K562 (cell line): ENCODE results near the gene CRYBA1. TPM values are rescaled to one million over a fixed set of nuclear protein-coding genes. Genes with fewer than 3 reads are reported as not detected.

Experiments used
- ATF4 ChIP-seq: fragments of 450-650 bp; formaldehyde crosslinking; IDR thresholded peaks from 2 replicates; pipeline ENCODE4 v1.4.0; 2022; ENCODE audit warnings: mild to moderate bottlenecking, moderate library complexity
- CC2D1A ChIP-seq: fragments of 450-650 bp; IDR thresholded peaks from 2 replicates; pipeline ENCODE4 v1.6.1; 2017; ENCODE audit warnings: mild to moderate bottlenecking
- CGGBP1 ChIP-seq: fragments of 250-450 bp; sonication (Bioruptor Pico); IDR thresholded peaks from 2 replicates; pipeline ENCODE4 v1.9.0; 2021; ENCODE audit warnings: mild to moderate bottlenecking
- CREB1 ChIP-seq, 2 experiments: sonication (generic) in 1 of 2; formaldehyde crosslinking in 1 of 2; IDR thresholded peaks; 2 replicates each; pipeline versions ENCODE4 v1.6.1 to v1.8.0; 2012 to 2022; ENCODE audit warnings: inconsistent platforms in 1 of 2, mild to moderate bottlenecking in 1 of 2, missing genetic modification reagents in 1 of 2, moderate library complexity in 1 of 2
- E2F4 ChIP-seq: sonication (generic); formaldehyde crosslinking; IDR thresholded peaks from 2 replicates; pipeline ENCODE4 v1.8.0; 2022; ENCODE audit warnings: mild to moderate bottlenecking, low read depth, missing genetic modification reagents
- ELF1 ChIP-seq: fragments of 200-800 bp; sonication (Bioruptor generic); IDR thresholded peaks from 2 replicates; pipeline ENCODE4 v1.6.1; 2016; ENCODE audit warnings: missing genetic modification characterization, missing compliant biosample characterization
- ERF ChIP-seq: fragments of 450-650 bp; formaldehyde crosslinking; IDR thresholded peaks from 2 replicates; pipeline ENCODE4 v1.4.0; 2020; ENCODE audit warnings: mild to moderate bottlenecking, mixed read lengths
- ETV1 ChIP-seq: fragments of 450-650 bp; conservative IDR thresholded peaks from 2 replicates; pipeline ENCODE4 v1.6.1; 2016; ENCODE audit warnings: missing genetic modification characterization, control low read depth, low read depth, missing compliant biosample characterization
- FOXA3 ChIP-seq, 2 experiments: fragments of 450-650 bp in 1 of 2; sonication (generic) in 1 of 2; formaldehyde crosslinking; IDR thresholded peaks in 1 of 2; conservative IDR thresholded peaks in 1 of 2; 2 replicates each; pipeline versions ENCODE4 v1.4.0 to v1.8.0; 2020 to 2022; ENCODE audit warnings: mild to moderate bottlenecking in 2 of 2, missing genetic modification reagents in 1 of 2
- HDAC1 ChIP-seq, 2 experiments: fragments of 450-650 bp; IDR thresholded peaks; 2 replicates each; pipeline ENCODE4 v1.6.1; 2016 to 2017; ENCODE audit warnings: inconsistent platforms in 1 of 2, mild to moderate bottlenecking in 1 of 2, moderate library complexity in 1 of 2
- NRF1 ChIP-seq, 2 experiments: fragments of 450-650 bp; IDR thresholded peaks in 1 of 2; conservative IDR thresholded peaks in 1 of 2; 2 replicates each; pipeline ENCODE4 v1.6.1; 2014; ENCODE audit warnings: mild to moderate bottlenecking in 2 of 2
- PCBP2 ChIP-seq: fragments of 200-400 bp; formaldehyde crosslinking; IDR thresholded peaks from 2 replicates; pipeline ENCODE4 v1.6.1; 2018; ENCODE audit warnings: low read length, low read depth, mild to moderate bottlenecking, moderate library complexity; ENCODE audit not compliant: poor library complexity, severe bottlenecking
- SOX6 ChIP-seq: fragments of 450-650 bp; IDR thresholded peaks from 2 replicates; pipeline ENCODE4 v1.6.1; 2014; ENCODE audit warnings: mild to moderate bottlenecking
- YY1 ChIP-seq, 3 experiments: IDR thresholded peaks; 2 replicates each; pipeline ENCODE4 v1.6.1; 2011; ENCODE audit warnings: low read length in 2 of 3, mild to moderate bottlenecking in 2 of 3, moderate library complexity in 2 of 3, borderline replicate concordance in 1 of 3, control low read depth in 1 of 3, low read depth in 1 of 3; ENCODE audit not compliant: insufficient read depth in 3 of 3, insufficient replicate concordance in 2 of 3, control insufficient read depth in 1 of 3, insufficient read length in 1 of 3; ENCODE audit errors: extremely low read depth in 1 of 3
- ZBTB11 ChIP-seq, 3 experiments: fragments of 200-800 bp in 1 of 3; fragments of 250-450 bp in 1 of 3; fragments of 450-650 bp in 1 of 3; sonication (Bioruptor Pico) in 1 of 3; sonication (Bioruptor generic) in 1 of 3; formaldehyde crosslinking in 1 of 3; IDR thresholded peaks; 2 replicates each; pipeline versions ENCODE4 v1.6.1 to v1.8.0; 2016 to 2022; ENCODE audit warnings: mild to moderate bottlenecking in 2 of 3, missing genetic modification characterization in 2 of 3, missing compliant biosample characterization in 1 of 3, moderate library complexity in 1 of 3
- ZNF740 ChIP-seq, 3 experiments: fragments of 200-800 bp in 1 of 3; sonication (Bioruptor generic) in 1 of 3; sonication (generic) in 1 of 3; formaldehyde crosslinking in 1 of 3; IDR thresholded peaks; 2 replicates each; pipeline versions ENCODE4 v1.6.1 to v1.8.0; 2016 to 2022; ENCODE audit warnings: mild to moderate bottlenecking in 2 of 3, missing compliant biosample characterization in 2 of 3, missing genetic modification characterization in 2 of 3, missing genetic modification reagents in 1 of 3
- polyA plus RNA-seq, 8 experiments: library from polyadenylated mRNA; depleted of rRNA in 4 of 8; stranded (reverse) in 5 of 8; unstranded in 3 of 8; fragments of >200 nt; fragmentation: Nextera tagmentation in 2 of 8; fragmentation: Illumina TruSeq in 1 of 8; extraction: Ambion mirVana in 2 of 8; extraction: Trizol in 1 of 8; gene quantifications; 2 replicates each; pipeline versions ENCODE4 v1.2.1 to v1.2.3, GENCODE V29; 2011 to 2014; ENCODE audit warnings: inconsistent platforms in 1 of 8, missing spikeins in 1 of 8
- total RNA-seq, 7 experiments: library from RNA; depleted of rRNA in 6 of 7; stranded (reverse); fragments of >200 nt in 6 of 7; fragmentation: Illumina TruSeq in 2 of 7; extraction: Trizol in 2 of 7; gene quantifications; 2 replicates each; pipeline versions ENCODE4 v1.2.1 to v1.2.3, GENCODE V29; 2011 to 2021; ENCODE audit warnings: low replicate concordance in 1 of 7

Gene CRYBA1
- total and polyA plus RNA-seq, 9 of the 15 experiments (the other 6 are each of a cell fraction or from before 2014, with no cell fraction given) = not detected

GRCh38 chr17:29292992-29293889, 46.6 kb downstream of the CRYBA1 start (continued):
- TF ChIP-seq ZNF740 (CRISPR knock-in tag; IDR thresholded peaks at IDR 0.05) = no peak; the same call in 1 of the 2 replicates
- TF ChIP-seq ZNF740 (tag; IDR thresholded peaks at IDR 0.05) = peak in 1 of 2 experiments; percentile 93; a peak in 2 of 4 replicates
- TF ChIP-seq E2F4 (CRISPR knock-in tag) = no peak
- no peak for TF ChIP-seq CGGBP1 (CRISPR knock-in tag)
- TF ChIP-seq ZBTB11 (CRISPR knock-in tag; IDR thresholded peaks at IDR 0.05) = no peak
- TF ChIP-seq ATF4 (CRISPR knock-in tag) = peak; percentile 32; the same call in 1 of the 2 replicates
- no peak for TF ChIP-seq PCBP2
- TF ChIP-seq SOX6 = no peak
- no peak for TF ChIP-seq CC2D1A
- TF ChIP-seq HDAC1 (IDR thresholded peaks at IDR 0.05) = 0 out of 4 replicates have a peak, but pooled peaks of 1 of the 2 experiments have one; percentile 14
- TF ChIP-seq ETV1 = peak; percentile 55
- TF ChIP-seq ERF (CRISPR knock-in tag) = 0 out of 2 replicates have a peak, but pooled peaks have one; percentile 21
- TF ChIP-seq FOXA3 (CRISPR knock-in tag; conservative IDR thresholded peaks at IDR 0.05 in 1 of 2, IDR thresholded peaks at IDR 0.05 in 1 of 2) = no peak
- peak; percentile 53 for TF ChIP-seq ELF1 (tag)
- TF ChIP-seq YY1 (IDR thresholded peaks at IDR 0.05; ENCODE audit: borderline replicate concordance in 1 of 3, control insufficient read depth in 1 of 3, extremely low read depth in 1 of 3, insufficient read depth in 3 of 3, insufficient read length in 1 of 3, insufficient replicate concordance in 2 of 3, low read depth in 1 of 3, low read length in 2 of 3) = peak; percentile 78 to 96 (median 90)
- no peak for TF ChIP-seq NRF1 (conservative IDR thresholded peaks at IDR 0.05 in 1 of 2, IDR thresholded peaks at IDR 0.05 in 1 of 2)
- TF ChIP-seq CREB1 (IDR thresholded peaks at IDR 0.05) = no peak
- TF ChIP-seq CREB1 (CRISPR knock-in tag; IDR thresholded peaks at IDR 0.05) = no peak
